NCI-H187 treated with DMSO at 0.1 percent for 48 hours (cell line): ENCODE data around the gene SH3TC1.
A peak's percentile ranks its signal among the peaks of the same experiment; 100 is the strongest.

ENCODE experiments used
- DNase-seq: peaks from one replicate; lab custom pipeline; 2025; lab: John Stamatoyannopoulos, UW

SH3TC1 gene

GRCh38 chr4:8230033-8230432 is 30.9 kb downstream of the SH3TC1 start:
- DNase-seq, result no peak

DNA sequence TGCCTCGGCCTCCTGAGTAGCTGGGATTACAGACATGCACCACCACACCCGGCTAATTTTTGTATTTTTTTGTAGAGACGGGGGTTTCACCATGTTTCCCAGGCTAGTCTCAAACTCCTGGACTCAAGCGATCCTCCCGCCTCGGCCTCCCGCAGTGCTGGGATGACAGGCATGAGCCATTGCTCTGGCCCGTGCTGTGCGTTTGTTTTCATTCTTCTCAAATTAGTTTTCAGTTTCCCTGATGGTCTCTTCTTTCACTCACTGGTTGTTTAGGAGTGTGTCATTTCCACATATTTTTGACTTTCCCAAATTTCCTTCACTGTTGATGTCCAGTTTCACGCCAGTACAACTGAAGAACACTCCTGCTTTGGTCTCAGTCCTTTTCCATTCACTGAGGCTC is 31.8 kb downstream of the SH3TC1 start:
- no peak for DNase-seq

DNA sequence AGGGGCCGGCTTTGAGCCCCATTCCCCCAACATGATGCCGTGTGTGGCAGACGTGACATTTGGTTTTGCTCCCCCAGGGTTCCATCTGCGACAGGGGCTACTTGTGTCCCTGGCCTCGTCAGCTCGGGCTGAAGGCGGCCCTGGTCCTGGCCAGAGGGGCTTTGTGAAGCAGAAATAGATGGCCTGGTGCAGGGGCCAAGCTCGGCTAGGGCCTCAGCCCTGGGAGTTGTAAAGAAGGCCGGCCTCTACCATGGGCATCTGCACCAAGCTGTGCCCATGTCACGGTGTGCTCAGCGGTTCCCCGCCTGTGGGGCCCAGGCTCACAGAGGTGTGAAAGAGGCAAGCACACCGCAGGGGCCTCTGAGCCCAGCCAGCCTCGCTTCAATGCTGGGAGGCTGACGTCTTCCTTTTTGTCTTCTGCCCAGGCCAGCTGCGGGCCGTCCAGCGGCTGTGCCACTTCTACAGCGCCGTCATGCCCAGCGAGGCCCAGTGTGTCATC is 32.5 kb downstream of the SH3TC1 start:
- DNase-seq, result no peak

DNA sequence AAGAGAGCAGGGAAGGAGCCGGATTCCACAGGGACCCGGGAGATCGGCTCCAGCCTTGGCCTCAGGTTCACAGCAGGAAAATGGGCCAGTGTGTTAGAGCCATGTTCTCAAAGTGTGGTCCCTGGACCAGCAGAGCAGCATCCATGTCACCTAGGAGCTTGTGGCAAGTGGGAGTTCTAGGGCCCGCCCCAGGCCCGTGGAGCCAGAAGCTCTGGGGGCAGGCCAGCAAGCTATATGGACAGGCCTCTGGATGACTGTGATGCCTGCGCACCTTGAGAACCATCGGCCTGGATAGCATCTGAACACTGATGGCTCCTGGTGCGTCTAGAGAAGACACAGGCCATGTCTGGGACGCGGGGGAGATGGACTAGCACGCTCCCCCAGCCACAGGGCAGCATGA is 33.7 kb downstream of the SH3TC1 start:
- no peak for DNase-seq

GRCh38 chr4:8233672-8234484 is 34.8 kb downstream of the SH3TC1 start:
- DNase-seq, result no peak

DNA sequence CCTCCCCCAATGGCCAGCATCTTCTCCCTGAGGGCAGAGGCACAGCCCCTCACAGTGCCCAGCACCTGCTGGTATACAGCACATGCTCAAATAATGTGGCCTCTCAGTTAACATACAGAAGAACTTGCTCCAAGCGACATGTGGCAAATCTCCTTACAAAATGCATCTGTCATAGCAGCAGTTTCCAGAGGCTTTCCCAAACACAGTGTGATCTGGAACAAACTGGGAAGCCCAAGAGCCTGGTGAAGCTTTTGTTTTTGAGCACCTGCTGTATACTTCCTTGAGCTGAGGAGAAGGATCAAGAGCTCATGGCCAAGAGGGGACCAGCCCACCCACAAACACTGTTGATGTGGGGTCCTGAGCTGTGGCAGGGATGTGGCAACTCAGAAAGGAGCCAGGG is 35.6 kb downstream of the SH3TC1 start:
- DNase-seq, result no peak

DNA sequence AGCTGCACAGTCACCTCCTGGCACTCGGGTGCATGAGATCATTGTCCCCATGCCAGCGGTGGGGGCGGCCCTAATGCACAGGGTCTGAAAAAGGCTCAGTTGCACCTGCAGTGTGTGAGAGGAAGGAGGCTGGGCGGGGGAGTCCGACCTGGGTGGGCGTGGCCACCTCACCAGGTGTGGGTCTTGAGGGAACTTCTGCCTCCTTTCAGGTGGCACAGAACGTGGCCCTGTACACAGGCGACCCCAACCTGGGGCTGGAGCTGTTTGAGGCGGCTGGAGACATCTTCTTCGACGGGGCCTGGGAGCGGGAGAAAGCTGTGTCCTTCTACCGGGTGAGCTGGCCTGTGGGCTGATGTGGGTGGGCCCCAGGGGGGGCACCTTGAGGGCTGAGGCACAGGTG is 36.1 kb downstream of the SH3TC1 start:
- no peak for DNase-seq

- no peak for DNase-seq
These were observed 36.6 kb downstream of the SH3TC1 start for GRCh38 chr4:8235686-8236085.

DNA sequence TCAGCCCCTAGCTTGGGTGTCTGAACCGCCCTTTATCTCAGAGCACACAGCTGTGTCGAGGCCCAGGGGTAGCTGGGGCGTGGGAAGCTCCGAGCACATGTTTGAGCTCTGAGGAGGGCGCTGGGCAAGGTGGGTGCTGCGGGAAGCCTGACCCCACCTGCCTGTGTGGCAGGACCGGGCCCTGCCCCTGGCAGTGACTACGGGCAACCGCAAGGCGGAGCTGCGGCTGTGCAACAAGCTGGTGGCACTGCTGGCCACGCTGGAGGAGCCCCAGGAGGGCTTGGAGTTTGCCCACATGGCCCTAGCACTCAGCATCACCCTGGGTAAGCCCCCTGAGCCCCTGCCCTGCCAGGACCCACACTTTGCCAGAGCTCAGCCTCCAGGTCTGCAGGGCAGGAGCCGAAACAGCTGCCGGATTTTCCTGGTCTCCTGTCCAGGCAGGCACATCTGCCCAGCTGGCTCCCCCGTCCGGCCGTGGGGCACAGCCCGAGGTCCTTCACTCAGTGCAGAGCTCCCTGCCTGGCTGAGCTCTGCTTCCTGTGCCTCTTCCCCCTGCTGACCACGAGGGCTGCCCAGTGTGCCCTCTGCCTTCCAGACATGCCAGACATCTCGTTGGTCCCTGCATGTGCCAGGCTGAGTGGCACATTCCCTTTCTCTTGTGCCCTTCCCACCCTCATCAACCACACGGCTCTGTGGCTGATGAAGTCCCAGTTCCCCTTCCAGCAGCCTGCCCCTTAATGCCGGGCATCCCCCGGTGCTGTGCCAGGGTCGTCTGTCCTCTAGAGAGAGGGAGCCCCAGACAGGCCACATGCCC is 37.2 kb downstream of the SH3TC1 start:
- no peak for DNase-seq

GRCh38 chr4:8236920-8237195 is 37.8 kb downstream of the SH3TC1 start:
- DNase-seq, result no peak

GRCh38 chr4:8237256-8237989 is 38.3 kb downstream of the SH3TC1 start:
- no peak for DNase-seq

DNA sequence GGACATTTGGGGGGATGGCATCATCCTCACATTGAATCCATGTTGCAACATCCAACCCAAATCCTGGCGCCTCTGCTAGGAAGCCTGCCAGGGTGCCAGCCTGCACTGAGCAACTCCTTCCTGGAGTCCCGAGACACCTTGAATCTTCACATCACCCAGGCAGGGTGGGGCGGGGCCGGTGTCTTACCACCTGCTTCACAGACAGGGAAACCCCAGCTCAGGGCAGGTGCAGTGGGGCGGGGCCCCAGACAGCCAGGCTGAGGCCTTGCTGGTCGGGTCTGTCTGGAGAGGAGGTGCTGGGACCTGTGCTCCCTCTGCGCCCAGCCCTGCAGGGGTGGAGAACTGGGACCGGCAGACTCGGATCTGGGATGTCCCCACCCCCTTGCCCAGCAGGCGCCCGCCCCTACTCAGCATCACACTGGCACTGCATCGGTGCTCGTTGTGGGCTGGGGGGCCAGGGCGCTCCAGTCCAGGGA is 39.0 kb downstream of the SH3TC1 start:
- DNase-seq, result peak; percentile 21

- no peak for DNase-seq
These were observed 39.5 kb downstream of the SH3TC1 start for GRCh38 chr4:8238515-8239053.

DNA sequence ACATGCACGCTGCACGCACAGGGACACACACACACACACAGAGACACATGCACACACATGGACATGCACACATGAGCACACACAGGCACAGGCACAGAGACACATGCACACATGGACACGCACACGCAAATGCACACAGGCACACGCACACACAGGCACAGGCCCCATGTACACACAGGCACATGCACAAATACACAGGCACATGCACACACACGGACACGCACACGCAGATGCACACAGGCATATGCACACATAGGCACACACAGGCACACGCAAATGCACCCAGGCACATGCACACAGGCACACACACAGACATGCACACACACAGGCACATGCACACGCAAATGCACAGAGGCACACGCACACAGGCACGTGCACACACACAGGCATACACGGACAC is 40.1 kb downstream of the SH3TC1 start:
- DNase-seq, result no peak

GRCh38 chr4:8239661-8240060 is 40.6 kb downstream of the SH3TC1 start:
- DNase-seq, result no peak

GRCh38 chr4:8240211-8241041 is 41.3 kb downstream of the SH3TC1 start:
- DNase-seq, result no peak

DNA sequence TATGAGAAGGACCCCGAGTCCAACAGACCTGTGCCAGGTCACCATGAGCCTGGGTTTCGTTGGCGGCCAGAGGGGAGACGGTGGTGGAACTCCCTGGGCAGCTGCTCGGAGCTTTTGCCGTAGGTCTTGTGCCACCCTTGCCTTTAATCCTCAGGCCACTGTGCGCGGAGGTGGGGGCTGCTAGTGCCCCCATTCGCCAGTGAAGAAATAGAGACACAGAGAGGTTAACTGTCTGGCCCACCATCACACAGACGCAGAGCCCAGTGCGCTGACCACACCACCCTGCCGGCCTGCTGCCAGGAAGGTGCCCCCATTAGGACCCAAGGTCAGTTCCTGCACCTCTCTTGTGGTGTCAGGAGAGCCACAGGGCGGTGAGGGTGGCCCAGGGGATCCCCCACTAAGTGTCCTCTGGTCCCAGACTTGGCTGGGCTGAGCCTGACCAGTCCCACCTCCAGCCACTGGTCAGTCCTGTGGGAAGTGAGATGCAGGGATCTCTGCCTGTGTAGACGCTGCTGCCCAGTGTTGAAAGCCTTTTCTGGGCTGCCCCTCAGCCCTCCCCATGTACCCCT is 42.2 kb downstream of the SH3TC1 start:
- DNase-seq, result no peak

DNA sequence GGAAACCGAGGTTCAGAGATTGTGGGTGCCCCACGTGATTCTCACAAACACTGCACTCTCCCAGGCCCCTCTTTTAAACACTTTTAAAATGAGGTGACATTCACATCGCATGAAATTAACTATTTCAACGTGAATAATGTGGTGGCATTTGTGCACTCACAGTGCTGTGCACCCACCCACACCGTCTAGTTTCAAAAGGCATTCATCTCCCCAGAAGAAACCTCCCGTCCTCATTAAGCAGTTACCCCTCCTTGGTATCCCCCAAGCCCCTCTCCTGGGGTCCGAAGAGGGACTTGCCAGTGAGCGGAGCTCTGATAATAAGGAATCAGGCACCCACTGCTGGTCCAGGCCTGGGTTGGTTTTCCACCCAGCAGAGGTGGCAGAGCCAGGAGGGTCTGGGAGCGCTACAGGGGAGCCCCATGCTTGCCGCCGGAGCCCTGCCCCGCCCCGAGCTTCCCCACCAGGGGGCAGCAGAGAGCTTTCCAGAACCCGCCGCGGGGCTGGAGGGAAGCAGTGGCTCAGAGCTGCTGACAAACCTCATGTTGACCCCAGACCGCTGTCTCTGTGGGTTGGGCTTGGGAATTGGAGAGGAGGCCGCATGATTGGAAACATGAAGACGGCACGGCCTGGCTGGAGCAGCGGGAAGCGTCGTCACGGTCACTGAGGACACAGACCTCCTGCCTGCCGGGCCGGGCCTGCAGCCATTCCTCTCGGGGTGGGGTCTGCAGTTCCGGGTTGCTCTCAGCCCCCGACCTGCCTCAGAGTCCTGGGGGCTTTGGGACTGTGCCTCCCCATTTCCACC is 43.0 kb downstream of the SH3TC1 start:
- peak; percentile 34 for DNase-seq

GRCh38 chr4:8242782-8243560 is 43.9 kb downstream of the SH3TC1 start:
- no peak for DNase-seq
